Stomach (tissue), 9 donors: ENCODE measurements around the gene MAPT. TPM values are rescaled to one million over a fixed set of nuclear protein-coding genes. Genes with fewer than 3 reads are reported as not detected.

Experiments used
- DNase-seq, 2 donors: peaks; one replicate each; pipeline versions ENCODE4 v3.0.0 to v3.0.0-alpha.2; 2013 to 2019
- H3K27ac ChIP-seq, 5 donors: fragments of 200-600 bp in 4 of 5; sonication (generic) in 4 of 5; one replicate each; pipeline ENCODE4 v1.5.1; 2013 to 2019; ENCODE audit warnings: mild to moderate bottlenecking in 1 of 5, moderate library complexity in 1 of 5
- H3K27me3 ChIP-seq, 3 donors: fragments of 200-600 bp; sonication (generic); one replicate each; pipeline ENCODE4 v1.5.1; 2017 to 2019; ENCODE audit warnings: mixed run types in 1 of 3
- H3K36me3 ChIP-seq, 4 donors: fragments of 200-600 bp; sonication (generic); 1 replicate in 3 of 4; 2 replicates in 1 of 4; pipeline ENCODE4 v1.5.1; 2016 to 2019
- H3K4me1 ChIP-seq, 4 donors: fragments of 200-600 bp; sonication (generic); one replicate each; pipeline ENCODE4 v1.5.1; 2016 to 2019
- H3K4me3 ChIP-seq, 4 donors: fragments of 200-600 bp; sonication (generic) in 3 of 4; one replicate each; pipeline ENCODE4 v1.5.1; 2016 to 2019; ENCODE audit warnings: mild to moderate bottlenecking in 1 of 4
- H3K9me3 ChIP-seq, 4 donors: fragments of 200-600 bp; sonication (generic); one replicate each; pipeline ENCODE4 v1.5.1; 2016 to 2019
- EP300 ChIP-seq: sonication (generic); formaldehyde crosslinking; IDR thresholded peaks from one replicate; pipeline ENCODE4 v1.6.1; 2017; ENCODE audit warnings: antibody characterized with exemption
- POLR2A ChIP-seq, 4 donors: fragments of 450-650 bp; IDR thresholded peaks; one replicate each; pipeline ENCODE4 v1.6.1; 2016; ENCODE audit warnings: antibody characterized with exemption in 4 of 4, control low read depth in 2 of 4, mild to moderate bottlenecking in 1 of 4, moderate library complexity in 1 of 4
- POLR2AphosphoS5 ChIP-seq, 3 donors: sonication (generic); formaldehyde crosslinking; IDR thresholded peaks; one replicate each; pipeline ENCODE4 v1.6.1; 2016; ENCODE audit warnings: antibody characterized with exemption in 3 of 3
- WGBS, 5 donors: extraction: QIAGEN DNeasy Blood & Tissue Kit in 3 of 5; methylation state at CpG; one replicate each; pipeline versions ENCODE4 v1.1.5 to v1.1.7; 2013 to 2018; 5-methylcytosine and 5-hydroxymethylcytosine counted together
- intact Hi-C: fragments of 100-400 bp; cut with DNase I; formaldehyde crosslinking; loops from one replicate; pipeline ENCODE4 v1.15.1; 2023; ENCODE audit warnings: low total_unique reads
- polyA plus RNA-seq, 3 donors: library from polyadenylated mRNA; stranded (reverse); fragments of 200-250 nt; gene quantifications; one replicate each; pipeline ENCODE4 v1.2.3, GENCODE V29; 2013
- total RNA-seq, 5 donors: library from RNA; depleted of rRNA; stranded (reverse); fragments of >200 nt; gene quantifications; one replicate each; pipeline versions ENCODE4 v1.1.0 to v1.2.3, GENCODE V29; 2014 to 2016
- TF ChIP-seq, protein P1 (sequence below), 7 experiments: fragments of 450-650 bp in 4 of 7; fragments of 200-600 bp in 3 of 7; sonication (generic) in 3 of 7; IDR thresholded peaks; one replicate each; pipeline ENCODE4 v1.5.1; 2016 to 2019; ENCODE audit warnings: antibody characterized with exemption in 7 of 7, control low read depth in 2 of 7, mild to moderate bottlenecking in 1 of 7
- donor health status: healthy with polysubstance abuse.
- donor health status: Bipolar disorder and iron deficiency.
- donor health status: healthy.

MAPT gene
- total and polyA plus RNA-seq, 8 donors = 0.44 to 4.1 (median 1.7) TPM; not detected in 1

DNA sequence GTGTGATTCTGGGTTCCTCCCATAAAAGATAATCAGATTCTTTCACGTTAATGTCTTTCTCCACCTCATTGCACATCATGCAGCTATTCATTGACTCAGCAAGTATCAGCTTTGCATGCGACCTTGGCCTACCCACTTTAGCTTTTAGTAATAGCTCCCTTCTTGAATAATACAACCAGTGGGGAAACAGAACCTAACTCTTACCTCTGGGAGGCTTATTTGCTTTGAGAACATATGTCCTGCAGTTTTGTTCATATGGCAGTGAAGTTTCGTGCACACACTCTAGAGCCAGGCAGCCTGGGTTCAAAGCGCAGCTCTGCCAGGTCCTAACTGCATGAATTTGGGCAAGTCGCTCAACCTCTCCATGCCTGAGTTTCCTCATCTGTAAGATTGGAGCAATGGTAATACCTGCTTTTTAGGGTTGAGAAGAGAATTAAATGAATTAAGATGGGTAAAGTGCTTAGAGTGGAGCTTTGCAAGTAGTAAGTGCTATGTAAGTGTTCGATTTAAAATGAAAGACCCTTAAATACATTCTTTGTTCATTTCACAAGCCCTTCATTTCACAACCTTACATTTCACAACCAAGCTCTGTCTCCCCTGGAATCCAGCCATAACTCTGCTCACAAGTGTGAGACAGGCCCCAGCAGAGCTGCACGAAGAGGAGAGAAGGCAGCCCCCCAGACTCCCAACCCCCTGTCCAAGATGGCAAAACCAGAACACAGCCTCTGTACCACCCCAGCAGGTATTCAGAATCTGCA, 29.3 kb downstream of the MAPT start:
- Histone ChIP-seq H3K4me3 (no peak overlapping the region), H3K27me3 (peaks cover 0 to 12% (median 4%) of the 10 kb centered on the region in 3 donors), H3K27ac (no peak overlapping the region), H3K36me3 (no peaks in the 10 kb centered on the region), H3K4me1 (no peaks in the 10 kb centered on the region), H3K9me3 (peaks cover 0 to 8% (median 6%) of the 10 kb centered on the region in 4 donors)
- 69 to 83% (median 79%) methylated on average over 7 of the region's 7 CpGs for WGBS, 5 donors
- TF ChIP-seq, protein P1, sequence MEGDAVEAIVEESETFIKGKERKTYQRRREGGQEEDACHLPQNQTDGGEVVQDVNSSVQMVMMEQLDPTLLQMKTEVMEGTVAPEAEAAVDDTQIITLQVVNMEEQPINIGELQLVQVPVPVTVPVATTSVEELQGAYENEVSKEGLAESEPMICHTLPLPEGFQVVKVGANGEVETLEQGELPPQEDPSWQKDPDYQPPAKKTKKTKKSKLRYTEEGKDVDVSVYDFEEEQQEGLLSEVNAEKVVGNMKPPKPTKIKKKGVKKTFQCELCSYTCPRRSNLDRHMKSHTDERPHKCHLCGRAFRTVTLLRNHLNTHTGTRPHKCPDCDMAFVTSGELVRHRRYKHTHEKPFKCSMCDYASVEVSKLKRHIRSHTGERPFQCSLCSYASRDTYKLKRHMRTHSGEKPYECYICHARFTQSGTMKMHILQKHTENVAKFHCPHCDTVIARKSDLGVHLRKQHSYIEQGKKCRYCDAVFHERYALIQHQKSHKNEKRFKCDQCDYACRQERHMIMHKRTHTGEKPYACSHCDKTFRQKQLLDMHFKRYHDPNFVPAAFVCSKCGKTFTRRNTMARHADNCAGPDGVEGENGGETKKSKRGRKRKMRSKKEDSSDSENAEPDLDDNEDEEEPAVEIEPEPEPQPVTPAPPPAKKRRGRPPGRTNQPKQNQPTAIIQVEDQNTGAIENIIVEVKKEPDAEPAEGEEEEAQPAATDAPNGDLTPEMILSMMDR (IDR thresholded peaks at IDR 0.05) = no peak
- TF ChIP-seq POLR2A (IDR thresholded peaks at IDR 0.05) = no peak
- no peak for TF ChIP-seq EP300
- TF ChIP-seq POLR2AphosphoS5 (IDR thresholded peaks at IDR 0.05) = no peak
- no peak for DNase-seq
- intact Hi-C loops = no loop called here

DNA sequence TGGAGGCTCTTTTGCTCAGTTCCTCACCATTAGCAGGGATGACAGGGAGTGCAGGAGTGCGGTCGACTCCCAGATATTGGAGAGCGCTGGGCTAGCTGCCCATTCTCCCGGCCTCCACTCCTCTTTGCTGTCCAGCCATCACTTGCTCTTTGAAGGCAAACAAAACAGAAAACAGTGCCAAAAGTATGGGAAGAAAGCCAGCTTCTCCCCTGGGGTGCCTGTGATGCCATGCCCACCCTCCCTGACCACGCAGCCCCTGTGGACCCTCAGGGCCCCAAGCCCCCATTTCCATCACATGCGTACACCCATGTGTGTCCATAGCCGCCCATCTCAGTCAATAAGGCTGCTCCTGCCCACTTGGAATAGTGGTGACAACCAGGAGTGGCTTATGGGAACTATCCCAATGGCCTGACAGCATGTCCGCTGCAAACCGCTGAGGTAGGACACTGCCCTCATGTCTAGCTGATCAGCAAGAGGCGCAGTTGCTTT, 30.0 kb downstream of the MAPT start:
- H3K36me3 ChIP-seq = no peaks in the 10 kb centered on the region
- DNase-seq = no peak
- H3K9me3 ChIP-seq = peaks cover 0 to 9% (median 6%) of the 10 kb centered on the region in 4 donors
- TF ChIP-seq EP300 = no peak
- TF ChIP-seq POLR2A (IDR thresholded peaks at IDR 0.05) = no peak
- TF ChIP-seq POLR2AphosphoS5 (IDR thresholded peaks at IDR 0.05) = no peak
- TF ChIP-seq, protein P1 (IDR thresholded peaks at IDR 0.05) = no peak
- H3K4me3 ChIP-seq = no peak overlapping the region
- peaks cover 0 to 12% (median 4%) of the 10 kb centered on the region in 3 donors for H3K27me3 ChIP-seq
- intact Hi-C loops = no loop called here
- H3K27ac ChIP-seq = no peak overlapping the region
- no peaks in the 10 kb centered on the region for H3K4me1 ChIP-seq
- 81 to 90% (median 83%) methylated on average over 10 of the region's 10 CpGs for WGBS, 5 donors

- TF ChIP-seq, protein P1 (IDR thresholded peaks at IDR 0.05) = no peak
- TF ChIP-seq EP300 = no peak
- intact Hi-C loops = no loop called here
These were observed 31.0 kb downstream of the MAPT start for GRCh38 chr17:45925311-45925710.

GRCh38 chr17:45927247-45927646, 32.9 kb downstream of the MAPT start:
- 74 to 89% (median 83%) methylated on average over 4 of the region's 4 CpGs for WGBS, 5 donors

More at GRCh38 chr17:45925311-45925710, 31.0 kb downstream of the MAPT start:
- no peaks in the 10 kb centered on the region for H3K4me1 ChIP-seq
- DNase-seq = no peak
- no peak overlapping the region for H3K4me3 ChIP-seq
- peaks cover 0 to 9% (median 6%) of the 10 kb centered on the region in 4 donors for H3K9me3 ChIP-seq
- peaks cover 0 to 12% (median 2%) of the 10 kb centered on the region in 3 donors for H3K27me3 ChIP-seq
- no peaks in the 10 kb centered on the region for H3K36me3 ChIP-seq
- no peak overlapping the region for H3K27ac ChIP-seq

More at GRCh38 chr17:45927247-45927646, 32.9 kb downstream of the MAPT start:
- Histone ChIP-seq H3K27me3 (peaks cover 0 to 4% (median 0%) of the 10 kb centered on the region in 3 donors), H3K27ac (no peak overlapping the region), H3K36me3 (no peaks in the 10 kb centered on the region), H3K4me3 (no peak overlapping the region), H3K4me1 (no peaks in the 10 kb centered on the region), H3K9me3 (peaks cover 0 to 9% (median 6%) of the 10 kb centered on the region in 4 donors)
- intact Hi-C loops = no loop called here
- no peak for DNase-seq
- TF ChIP-seq, protein P1 (IDR thresholded peaks at IDR 0.05) = no peak
- no peak for TF ChIP-seq POLR2A (IDR thresholded peaks at IDR 0.05)
- no peak for TF ChIP-seq EP300
- no peak for TF ChIP-seq POLR2AphosphoS5 (IDR thresholded peaks at IDR 0.05)
